Astrocyte (in vitro differentiated cells and primary cell): Measurements from ENCODE around the gene CDKAL1.

Experiments
- EZH2 ChIP-seq: IDR thresholded peaks from 2 replicates; pipeline ENCODE4 v1.6.1; 2012; ENCODE audit warnings: mild to moderate bottlenecking, low read length, inconsistent platforms; ENCODE audit not compliant: insufficient read depth
- TF ChIP-seq, protein P1 (sequence below): IDR thresholded peaks from 2 replicates; pipeline ENCODE4 v1.5.1; 2011; ENCODE audit warnings: low read depth, mild to moderate bottlenecking, inconsistent platforms, low read length, moderate library complexity; ENCODE audit not compliant: insufficient read depth

GRCh38 chr6:20790032-20790791 is 256.0 kb downstream of the CDKAL1 start:
- TF ChIP-seq, protein P1, sequence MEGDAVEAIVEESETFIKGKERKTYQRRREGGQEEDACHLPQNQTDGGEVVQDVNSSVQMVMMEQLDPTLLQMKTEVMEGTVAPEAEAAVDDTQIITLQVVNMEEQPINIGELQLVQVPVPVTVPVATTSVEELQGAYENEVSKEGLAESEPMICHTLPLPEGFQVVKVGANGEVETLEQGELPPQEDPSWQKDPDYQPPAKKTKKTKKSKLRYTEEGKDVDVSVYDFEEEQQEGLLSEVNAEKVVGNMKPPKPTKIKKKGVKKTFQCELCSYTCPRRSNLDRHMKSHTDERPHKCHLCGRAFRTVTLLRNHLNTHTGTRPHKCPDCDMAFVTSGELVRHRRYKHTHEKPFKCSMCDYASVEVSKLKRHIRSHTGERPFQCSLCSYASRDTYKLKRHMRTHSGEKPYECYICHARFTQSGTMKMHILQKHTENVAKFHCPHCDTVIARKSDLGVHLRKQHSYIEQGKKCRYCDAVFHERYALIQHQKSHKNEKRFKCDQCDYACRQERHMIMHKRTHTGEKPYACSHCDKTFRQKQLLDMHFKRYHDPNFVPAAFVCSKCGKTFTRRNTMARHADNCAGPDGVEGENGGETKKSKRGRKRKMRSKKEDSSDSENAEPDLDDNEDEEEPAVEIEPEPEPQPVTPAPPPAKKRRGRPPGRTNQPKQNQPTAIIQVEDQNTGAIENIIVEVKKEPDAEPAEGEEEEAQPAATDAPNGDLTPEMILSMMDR = no peak
- TF ChIP-seq EZH2 = no peak
